ENCODE data around the gene APOBEC4.

APOBEC4 gene

DNA sequence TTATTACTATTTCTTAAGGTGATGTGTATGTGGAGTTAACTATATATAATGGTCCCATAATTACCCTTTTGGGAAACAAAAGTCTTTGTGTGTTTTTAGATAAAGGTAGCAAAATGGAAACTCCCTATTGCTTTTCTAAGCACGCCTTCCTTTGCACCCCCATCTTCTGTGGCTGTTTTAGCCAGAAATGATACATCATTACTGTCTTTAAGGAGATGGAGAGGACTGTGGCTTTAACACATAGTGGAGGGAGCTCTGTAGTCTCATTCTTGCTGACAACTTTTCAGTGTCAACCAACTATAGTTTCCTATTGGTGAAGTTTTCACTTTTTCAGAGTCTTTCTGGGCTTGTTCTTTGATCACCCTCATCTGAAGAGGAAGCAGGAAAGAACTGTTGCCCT, 1.0 kb downstream of the APOBEC4 start:
- no peaks in the 10 kb centered on the region for H3K27me3 Mint-ChIP-seq (ENCODE audit: low read depth)
- no peak overlapping the region for H3K4me3 Mint-ChIP-seq
- no peak overlapping the region for H3K27ac Mint-ChIP-seq
- peaks cover 28% of the 10 kb centered on the region for H3K4me1 Mint-ChIP-seq
- TF ChIP-seq, protein P1, sequence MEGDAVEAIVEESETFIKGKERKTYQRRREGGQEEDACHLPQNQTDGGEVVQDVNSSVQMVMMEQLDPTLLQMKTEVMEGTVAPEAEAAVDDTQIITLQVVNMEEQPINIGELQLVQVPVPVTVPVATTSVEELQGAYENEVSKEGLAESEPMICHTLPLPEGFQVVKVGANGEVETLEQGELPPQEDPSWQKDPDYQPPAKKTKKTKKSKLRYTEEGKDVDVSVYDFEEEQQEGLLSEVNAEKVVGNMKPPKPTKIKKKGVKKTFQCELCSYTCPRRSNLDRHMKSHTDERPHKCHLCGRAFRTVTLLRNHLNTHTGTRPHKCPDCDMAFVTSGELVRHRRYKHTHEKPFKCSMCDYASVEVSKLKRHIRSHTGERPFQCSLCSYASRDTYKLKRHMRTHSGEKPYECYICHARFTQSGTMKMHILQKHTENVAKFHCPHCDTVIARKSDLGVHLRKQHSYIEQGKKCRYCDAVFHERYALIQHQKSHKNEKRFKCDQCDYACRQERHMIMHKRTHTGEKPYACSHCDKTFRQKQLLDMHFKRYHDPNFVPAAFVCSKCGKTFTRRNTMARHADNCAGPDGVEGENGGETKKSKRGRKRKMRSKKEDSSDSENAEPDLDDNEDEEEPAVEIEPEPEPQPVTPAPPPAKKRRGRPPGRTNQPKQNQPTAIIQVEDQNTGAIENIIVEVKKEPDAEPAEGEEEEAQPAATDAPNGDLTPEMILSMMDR (IDR thresholded peaks at IDR 0.05; ENCODE audit: unreplicated experiment in 3 of 3) = no peak
- no peaks in the 10 kb centered on the region for H3K36me3 Mint-ChIP-seq (ENCODE audit: low read depth)
- no peaks in the 10 kb centered on the region for H3K9me3 Mint-ChIP-seq

DNA sequence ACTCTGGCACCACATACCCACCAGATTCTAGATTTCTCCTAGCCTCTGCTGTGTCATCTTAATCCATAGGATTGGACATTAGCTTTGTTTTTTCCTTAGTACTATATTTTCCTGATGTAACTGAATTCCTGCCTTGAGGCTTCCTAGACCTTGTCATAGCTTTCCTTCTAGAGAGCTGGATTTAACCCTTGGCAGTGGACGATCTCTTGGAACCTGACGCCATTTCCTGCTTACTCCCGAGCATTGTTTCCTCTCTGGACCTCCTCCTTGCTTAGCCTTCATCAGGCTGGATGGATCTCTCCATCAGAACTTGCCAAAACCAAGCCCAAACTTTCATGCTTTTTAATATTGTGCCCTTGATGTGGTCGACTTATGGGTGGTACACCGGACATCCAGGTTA, 1.5 kb downstream of the APOBEC4 start:
- Mint-ChIP-seq H3K27me3 (ENCODE audit: low read depth) (no peaks in the 10 kb centered on the region), H3K4me1 (peaks cover 33% of the 10 kb centered on the region), H3K27ac (no peak overlapping the region), H3K36me3 (ENCODE audit: low read depth) (no peaks in the 10 kb centered on the region), H3K9me3 (no peaks in the 10 kb centered on the region), H3K4me3 (no peak overlapping the region)
- TF ChIP-seq, protein P1 (IDR thresholded peaks at IDR 0.05; ENCODE audit: unreplicated experiment in 3 of 3) = no peak

DNA sequence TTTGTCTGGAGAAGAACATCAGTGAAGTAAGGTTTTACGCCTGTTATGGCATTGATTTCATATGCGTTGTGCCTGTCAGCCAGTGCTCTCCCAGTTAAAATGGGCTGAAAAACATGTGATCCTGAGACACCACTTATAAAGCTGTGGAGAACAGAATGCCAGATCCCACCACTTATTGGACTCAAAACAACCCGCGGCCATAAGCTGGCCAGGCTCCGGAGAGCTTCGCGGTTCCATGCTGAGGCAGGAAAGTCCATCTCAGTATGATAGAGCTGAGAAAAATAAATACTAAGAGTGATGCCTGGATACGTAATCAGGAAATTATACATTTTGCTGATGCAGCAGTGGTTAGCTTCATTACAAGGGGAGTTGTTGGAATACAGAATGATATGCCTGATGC, 5.1 kb downstream of the APOBEC4 start:
- Mint-ChIP-seq H3K36me3 (ENCODE audit: low read depth) (no peaks in the 10 kb centered on the region), H3K4me1 (peaks cover 16% of the 10 kb centered on the region), H3K27me3 (ENCODE audit: low read depth) (no peaks in the 10 kb centered on the region), H3K9me3 (no peaks in the 10 kb centered on the region), H3K4me3 (no peak overlapping the region), H3K27ac (no peak overlapping the region)
- TF ChIP-seq, protein P1 (IDR thresholded peaks at IDR 0.05; ENCODE audit: unreplicated experiment in 3 of 3) = no peak

DNA sequence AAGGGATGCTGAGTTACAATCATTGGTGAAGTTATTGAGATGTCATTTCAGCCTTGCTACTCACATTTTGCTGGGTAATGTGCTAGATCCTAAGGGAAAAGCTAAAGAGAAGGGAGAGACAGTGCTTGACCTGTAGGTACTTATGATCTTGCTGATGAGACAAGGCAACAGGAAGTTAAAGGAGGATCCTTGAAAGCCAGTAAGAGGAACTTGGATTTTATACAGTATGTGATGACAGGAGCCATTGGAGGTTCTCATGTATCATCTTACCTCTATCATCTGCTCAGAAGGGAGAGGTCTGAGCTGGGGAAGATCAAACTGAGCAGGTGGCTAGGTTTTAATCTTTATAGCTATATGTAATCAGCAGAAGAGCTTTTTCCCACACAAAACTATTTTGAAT, 6.3 kb downstream of the APOBEC4 start:
- peaks cover 7% of the 10 kb centered on the region for H3K4me1 Mint-ChIP-seq
- no peaks in the 10 kb centered on the region for H3K27me3 Mint-ChIP-seq (ENCODE audit: low read depth)
- H3K36me3 Mint-ChIP-seq (ENCODE audit: low read depth) = no peaks in the 10 kb centered on the region
- no peak overlapping the region for H3K27ac Mint-ChIP-seq
- H3K4me3 Mint-ChIP-seq = no peak overlapping the region
- TF ChIP-seq, protein P1 (IDR thresholded peaks at IDR 0.05; ENCODE audit: unreplicated experiment in 3 of 3) = no peak
- no peaks in the 10 kb centered on the region for H3K9me3 Mint-ChIP-seq

DNA sequence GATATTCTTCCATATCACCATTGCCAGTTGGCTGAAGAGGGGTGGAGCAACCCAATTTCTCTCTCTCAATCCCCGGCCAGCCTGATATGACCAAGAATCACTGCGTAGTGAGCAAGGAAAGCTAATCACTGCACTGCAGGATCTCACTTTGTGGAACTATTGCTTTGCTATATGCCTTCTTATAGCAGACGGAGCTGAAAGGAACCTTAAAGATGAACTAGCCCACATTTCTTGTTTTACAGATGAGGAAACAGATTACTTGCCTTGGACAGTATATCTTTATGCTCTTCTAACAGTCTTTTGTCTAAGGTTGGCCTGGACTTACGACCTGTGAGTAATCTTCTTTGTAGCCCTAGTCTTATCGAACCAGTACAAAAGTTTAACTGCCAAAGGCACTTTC, 7.6 kb downstream of the APOBEC4 start:
- peaks cover 3% of the 10 kb centered on the region for H3K27me3 Mint-ChIP-seq (ENCODE audit: low read depth)
- peaks cover 7% of the 10 kb centered on the region for H3K4me1 Mint-ChIP-seq
- TF ChIP-seq, protein P1 (IDR thresholded peaks at IDR 0.05; ENCODE audit: unreplicated experiment in 3 of 3) = no peak
- H3K27ac Mint-ChIP-seq = no peak overlapping the region
- H3K36me3 Mint-ChIP-seq (ENCODE audit: low read depth) = no peaks in the 10 kb centered on the region
- H3K4me3 Mint-ChIP-seq = no peak overlapping the region
- no peaks in the 10 kb centered on the region for H3K9me3 Mint-ChIP-seq

DNA sequence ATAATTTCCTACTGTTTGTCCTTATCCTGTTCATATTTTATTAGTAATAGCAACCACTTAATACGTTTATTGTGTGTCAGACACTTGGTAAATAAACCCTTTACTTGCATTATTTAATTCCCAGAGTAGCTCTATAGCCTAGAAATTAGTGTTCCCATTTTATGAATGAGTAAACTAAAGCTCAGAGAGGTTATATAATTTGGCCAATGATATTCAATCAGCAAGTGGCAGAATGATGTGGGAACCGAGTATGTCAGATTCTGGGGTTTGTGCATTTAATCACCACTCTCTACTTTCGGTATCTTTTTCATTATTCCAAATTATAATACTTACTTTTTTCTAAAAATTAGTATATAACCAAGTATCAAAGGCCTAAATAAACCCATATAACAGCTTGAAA, 10.9 kb downstream of the APOBEC4 start:
- Mint-ChIP-seq H3K4me3 (no peak overlapping the region), H3K36me3 (ENCODE audit: low read depth) (no peaks in the 10 kb centered on the region), H3K9me3 (no peaks in the 10 kb centered on the region), H3K27me3 (ENCODE audit: low read depth) (peaks cover 22% of the 10 kb centered on the region), H3K27ac (no peak overlapping the region), H3K4me1 (peaks cover 7% of the 10 kb centered on the region)
- TF ChIP-seq, protein P1 (IDR thresholded peaks at IDR 0.05; ENCODE audit: unreplicated experiment in 3 of 3) = no peak
